ENCODE results near the gene PTH1R.

DNA sequence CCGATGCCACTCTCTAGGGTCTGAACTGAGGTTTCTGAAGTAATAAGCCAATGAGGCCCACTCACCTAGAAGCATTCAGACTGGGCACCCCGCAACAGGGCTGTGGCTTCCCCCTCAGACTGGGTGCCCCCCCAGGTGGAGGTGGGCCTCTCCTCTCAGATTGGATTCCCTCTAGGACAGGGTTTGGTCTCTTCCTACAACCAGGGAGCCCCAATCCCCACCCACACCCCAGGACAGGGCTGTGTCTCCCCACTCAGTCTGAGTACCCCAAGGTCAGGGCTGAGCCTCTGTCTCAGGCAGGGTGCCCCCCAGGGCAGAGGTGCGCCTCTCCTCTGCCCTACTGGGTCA, 27.7 kb downstream of the PTH1R start:
- no peak for TF ChIP-seq LEF1 (IDR thresholded peaks at IDR 0.05; ENCODE audit: borderline replicate concordance)
- no peak for TF ChIP-seq SP1 (IDR thresholded peaks at IDR 0.05)
- no peak for TF ChIP-seq BHLHE40 (IDR thresholded peaks at IDR 0.05; ENCODE audit: borderline replicate concordance)
- TF ChIP-seq SUZ12 (IDR thresholded peaks at IDR 0.05) = no peak
- TF ChIP-seq ELF4 (IDR thresholded peaks at IDR 0.05) = no peak
- TF ChIP-seq TARDBP (IDR thresholded peaks at IDR 0.05) = no peak
